Measurements from ENCODE around the gene GRIK4. TPM values are rescaled to one million over a fixed set of nuclear protein-coding genes. Genes with fewer than 3 reads are reported as not detected.

GRIK4 gene
- total and polyA plus RNA-seq, 8 donors, result 0.02 TPM; not detected in 7

- DNase-seq (no peak), ATAC-seq (no peak), FAIRE-seq (no peak)
- Histone ChIP-seq H3K27me3 (no peaks in the 10 kb centered on the region), H3K27ac (no peak overlapping the region), H3K4me1 (no peaks in the 10 kb centered on the region), H3K36me3 (no peaks in the 10 kb centered on the region), H3K9me3 (no peaks in the 10 kb centered on the region), H3K4me3 (no peak overlapping the region)
- intact Hi-C loops (cut with DNase I), result no loop called here
- no peak for TF ChIP-seq CTCF (IDR thresholded peaks at IDR 0.05)
- WGBS, 2 donors, result 56 to 68% methylated on average over 5 of the region's 5 CpGs
These were observed 311.6 kb downstream of the GRIK4 start for GRCh38 chr11:120823159-120823558.

- Histone ChIP-seq H3K27me3 (no peaks in the 10 kb centered on the region), H3K36me3 (no peaks in the 10 kb centered on the region), H3K27ac (no peak overlapping the region), H3K4me1 (no peaks in the 10 kb centered on the region), H3K4me3 (no peak overlapping the region), H3K9me3 (no peaks in the 10 kb centered on the region)
- intact Hi-C loops (cut with DNase I), result no loop called here
- ATAC-seq (no peak), DNase-seq (no peak), FAIRE-seq (no peak)
- TF ChIP-seq CTCF (IDR thresholded peaks at IDR 0.05), result no peak
- 90 to 94% methylated on average over 5 of the region's 5 CpGs for WGBS, 2 donors
These were observed 312.7 kb downstream of the GRIK4 start for GRCh38 chr11:120824242-120824641.

GRCh38 chr11:120827198-120827597, 315.6 kb downstream of the GRIK4 start:
- ATAC-seq, result no peak
- no peak for DNase-seq
- Histone ChIP-seq H3K9me3 (no peaks in the 10 kb centered on the region), H3K4me1 (no peaks in the 10 kb centered on the region), H3K27ac (no peak overlapping the region), H3K4me3 (no peak overlapping the region), H3K27me3 (no peaks in the 10 kb centered on the region), H3K36me3 (no peaks in the 10 kb centered on the region)
- intact Hi-C loops (cut with DNase I), result no loop called here
- WGBS, 2 donors, result 58 to 60% methylated on average over 7 of the region's 7 CpGs
- TF ChIP-seq CTCF (IDR thresholded peaks at IDR 0.05), result no peak
- no peak for FAIRE-seq

- intact Hi-C loops (cut with DNase I), result no loop called here
- H3K4me1 ChIP-seq, result no peaks in the 10 kb centered on the region
- H3K4me3 ChIP-seq, result no peak overlapping the region
- H3K9me3 ChIP-seq, result no peaks in the 10 kb centered on the region
- 48 to 66% methylated on average over 3 of the region's 3 CpGs for WGBS, 2 donors
- ATAC-seq, result no peak
- FAIRE-seq, result no peak
- no peaks in the 10 kb centered on the region for H3K27me3 ChIP-seq
- DNase-seq, result no peak
- no peak overlapping the region for H3K27ac ChIP-seq
- no peaks in the 10 kb centered on the region for H3K36me3 ChIP-seq
- no peak for TF ChIP-seq CTCF (IDR thresholded peaks at IDR 0.05)
These were observed 316.3 kb downstream of the GRIK4 start for GRCh38 chr11:120827820-120828219.

GRCh38 chr11:120828847-120829246, 317.3 kb downstream of the GRIK4 start:
- no peak for ATAC-seq
- Histone ChIP-seq H3K4me1 (no peaks in the 10 kb centered on the region), H3K9me3 (no peaks in the 10 kb centered on the region), H3K36me3 (no peaks in the 10 kb centered on the region), H3K4me3 (no peak overlapping the region), H3K27ac (no peak overlapping the region), H3K27me3 (no peaks in the 10 kb centered on the region)
- no peak for DNase-seq
- TF ChIP-seq CTCF (IDR thresholded peaks at IDR 0.05), result no peak
- intact Hi-C loops (cut with DNase I), result no loop called here
- no peak for FAIRE-seq
- 27 to 38% methylated on average over 5 of the region's 5 CpGs for WGBS, 2 donors

Measured in pancreas (tissue), 10 donors.